ENCODE results near the gene DCST1.
A peak's percentile ranks its signal among the peaks of the same experiment; 100 is the strongest.

Gene DCST1

DNA sequence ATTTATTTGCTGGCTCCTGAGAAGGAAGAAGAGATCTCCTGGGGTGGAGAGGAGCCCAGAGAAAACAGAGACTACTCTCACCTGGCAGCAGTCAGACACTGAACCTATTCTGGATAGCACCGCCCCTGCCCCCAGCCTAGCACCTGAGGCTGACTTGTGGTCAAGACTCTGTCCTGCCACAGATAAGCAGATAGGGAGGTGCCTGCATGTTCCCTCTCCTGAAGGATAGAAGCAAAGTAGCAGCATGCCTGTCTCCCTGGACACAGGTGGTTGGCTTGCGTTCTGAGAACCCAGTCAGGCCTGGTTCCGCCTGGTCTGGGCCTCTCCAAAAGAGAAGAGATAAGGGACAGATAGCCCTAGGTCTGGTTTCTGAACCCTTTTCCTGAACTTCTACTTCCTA is 43.7 kb downstream of the DCST1 start:
- no peak for DNase-seq

DNA sequence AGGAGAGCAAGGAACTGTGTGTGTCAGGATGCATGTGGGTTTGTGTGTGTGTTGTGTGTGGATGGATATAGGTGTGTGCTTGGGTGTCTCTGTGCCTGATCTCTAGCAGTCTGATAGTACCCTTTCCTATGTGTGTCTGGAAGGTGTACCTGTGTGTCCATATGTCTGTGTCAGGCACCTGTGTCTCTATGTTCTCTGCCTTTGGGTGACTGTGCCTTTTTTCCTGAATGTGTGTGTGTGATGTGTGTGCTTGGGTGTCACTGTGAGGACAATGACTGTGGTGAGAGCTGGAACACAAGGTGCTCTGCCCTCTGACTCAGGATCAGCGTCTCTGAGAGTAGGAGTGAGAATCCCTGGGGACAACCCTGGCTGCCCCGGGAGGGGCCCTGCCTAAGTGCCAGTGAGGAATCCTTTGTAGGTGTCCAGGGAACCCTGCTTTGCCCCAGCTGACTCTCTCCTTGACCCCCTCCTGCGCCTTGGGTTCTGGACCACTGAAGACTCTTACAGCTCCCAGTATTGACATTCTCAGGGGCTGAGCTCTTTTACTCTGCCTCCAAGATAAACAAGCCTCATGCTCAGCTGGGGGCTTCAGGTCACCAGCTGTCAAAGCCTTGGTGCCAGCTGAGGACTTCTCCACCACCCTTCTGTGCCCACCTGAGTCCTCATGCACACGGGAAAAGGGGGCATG is 44.3 kb downstream of the DCST1 start:
- DNase-seq, result no peak

GRCh38 chr1:155078469-155079209 is 45.0 kb downstream of the DCST1 start, which contains the start of gene EFNA3:
Gene EFNA3, plus strand, starts transcription at chr1:155078837. Its CDS starts 105 bp downstream, at chr1:155078942.
- DNase-seq, result peak; percentile 71 to 78

DNA sequence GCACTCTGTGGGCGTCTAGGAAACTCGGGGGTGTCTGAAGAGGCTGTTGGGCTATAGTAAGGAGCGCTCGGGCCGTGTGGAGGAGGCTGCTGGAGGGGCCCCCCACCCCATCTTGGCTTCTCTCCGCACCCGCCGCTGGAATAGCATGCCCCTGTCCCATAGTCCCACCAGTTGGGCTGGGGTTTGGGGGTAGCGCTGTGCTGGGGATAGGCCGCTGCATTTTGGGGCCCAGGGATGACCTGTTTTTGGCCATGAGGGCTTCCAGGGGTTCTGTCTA is 45.5 kb downstream of the DCST1 start:
- DNase-seq, result no peak

- peak; percentile 22 to 29 for DNase-seq
Measured at GRCh38 chr1:155079487-155080311, 46.1 kb downstream of the DCST1 start.

GRCh38 chr1:155080312-155081228 is 46.9 kb downstream of the DCST1 start:
- DNase-seq, result peak; percentile 26 to 42

- peak; percentile 33 to 51 for DNase-seq
Measured at GRCh38 chr1:155081472-155082300, 48.1 kb downstream of the DCST1 start.

DNA sequence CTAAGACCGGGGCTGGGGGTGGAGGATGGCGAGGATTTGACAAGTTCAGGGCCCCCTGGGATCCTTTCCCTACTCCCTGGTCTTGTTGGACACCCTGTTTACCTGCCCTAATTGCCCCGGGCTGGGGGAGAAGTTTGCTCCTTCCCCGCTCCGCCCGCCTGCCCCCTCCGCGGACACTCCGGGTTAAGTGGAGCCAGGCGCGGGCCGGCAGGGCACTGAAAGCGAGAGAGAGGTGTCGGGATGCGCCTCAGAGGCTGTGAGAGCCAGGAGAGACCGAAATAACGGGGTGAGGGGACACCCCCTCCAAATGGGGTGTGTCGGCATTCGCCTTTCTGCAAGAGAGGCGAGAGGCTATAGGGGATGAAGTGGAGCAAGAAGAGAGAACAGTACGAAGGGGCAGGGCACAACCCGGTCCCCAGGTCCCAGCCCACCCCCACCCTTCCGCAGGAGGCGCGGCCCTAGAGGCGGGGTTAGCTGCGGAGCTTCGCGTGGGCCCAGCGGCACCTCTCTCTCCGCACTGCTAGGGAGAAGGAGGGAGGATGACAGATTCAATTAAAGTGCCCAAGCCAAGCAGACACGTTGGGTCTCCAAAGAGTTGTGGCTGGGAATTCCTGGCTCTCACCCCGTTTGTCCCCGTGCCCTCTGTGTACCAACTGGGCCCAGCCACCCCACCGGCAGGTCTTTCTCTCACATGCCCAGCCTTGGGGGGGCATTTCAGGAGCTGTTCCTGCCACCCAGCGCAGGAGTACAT is 48.9 kb downstream of the DCST1 start:
- peak; percentile 35 to 47 for DNase-seq

GRCh38 chr1:155083052-155083541 is 49.5 kb downstream of the DCST1 start:
- DNase-seq, result no peak

GRCh38 chr1:155083865-155084721 is 50.5 kb downstream of the DCST1 start:
- peak; percentile 55 to 63 for DNase-seq

DNA sequence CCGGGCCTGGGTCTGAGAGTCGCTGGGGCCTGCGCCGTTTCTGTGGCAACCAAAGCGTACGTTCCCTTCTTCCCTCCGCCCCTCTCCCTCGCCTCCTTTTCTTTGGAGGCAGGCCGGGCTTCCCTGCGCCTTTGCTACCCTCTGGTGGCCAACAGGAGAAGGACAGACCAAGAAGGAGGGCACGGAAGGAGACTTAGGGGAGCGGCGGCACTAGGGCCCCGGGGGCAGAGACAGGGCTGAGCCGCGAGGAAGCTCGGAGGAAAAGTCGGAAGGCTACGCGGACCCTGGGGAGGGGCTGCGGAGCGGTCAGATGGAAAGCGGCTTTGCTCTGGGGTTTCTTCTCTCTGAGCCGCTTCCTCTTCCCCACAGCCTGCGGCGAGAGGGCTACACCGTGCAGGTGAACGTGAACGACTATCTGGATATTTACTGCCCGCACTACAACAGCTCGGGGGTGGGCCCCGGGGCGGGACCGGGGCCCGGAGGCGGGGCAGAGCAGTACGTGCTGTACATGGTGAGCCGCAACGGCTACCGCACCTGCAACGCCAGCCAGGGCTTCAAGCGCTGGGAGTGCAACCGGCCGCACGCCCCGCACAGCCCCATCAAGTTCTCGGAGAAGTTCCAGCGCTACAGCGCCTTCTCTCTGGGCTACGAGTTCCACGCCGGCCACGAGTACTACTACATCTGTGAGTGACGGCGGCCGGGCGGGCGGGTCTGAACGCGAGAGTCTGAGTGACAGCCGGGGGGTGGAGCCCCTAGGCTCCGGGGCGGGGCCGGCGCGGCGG is 51.3 kb downstream of the DCST1 start:
- peak; percentile 93 to 94 for DNase-seq

DNA sequence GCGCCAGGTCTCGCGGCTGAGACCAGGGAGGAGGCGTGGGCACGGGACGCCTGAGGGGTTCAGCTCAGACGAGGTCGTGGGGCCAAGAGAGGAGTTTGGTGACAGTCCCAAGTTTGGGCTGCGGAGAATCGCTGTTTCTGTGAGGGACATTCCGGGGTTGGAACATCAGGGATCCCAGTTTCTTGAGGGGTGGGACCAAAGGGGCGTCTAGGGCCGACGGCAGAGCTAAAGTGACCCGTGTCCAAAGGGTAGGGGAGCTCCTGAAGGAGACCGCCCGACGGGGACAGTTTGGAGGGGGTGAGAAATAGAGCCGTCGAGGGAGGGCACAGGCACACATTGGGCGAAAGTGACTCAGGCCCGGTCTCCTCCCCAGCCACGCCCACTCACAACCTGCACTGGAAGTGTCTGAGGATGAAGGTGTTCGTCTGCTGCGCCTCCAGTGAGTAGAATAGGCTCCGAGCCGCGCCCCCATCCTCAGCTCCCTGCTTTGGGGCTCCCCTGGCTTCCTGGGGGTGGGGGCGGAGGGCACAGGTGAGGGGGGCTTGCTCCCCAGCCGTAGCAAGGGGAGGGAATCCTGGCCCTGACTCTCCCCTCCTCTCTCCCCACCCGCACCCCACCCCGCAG is 52.0 kb downstream of the DCST1 start:
- DNase-seq, result peak; percentile 83 to 86

GRCh38 chr1:155086128-155086741 is 52.6 kb downstream of the DCST1 start:
- DNase-seq, result peak; percentile 86 to 89

DNA sequence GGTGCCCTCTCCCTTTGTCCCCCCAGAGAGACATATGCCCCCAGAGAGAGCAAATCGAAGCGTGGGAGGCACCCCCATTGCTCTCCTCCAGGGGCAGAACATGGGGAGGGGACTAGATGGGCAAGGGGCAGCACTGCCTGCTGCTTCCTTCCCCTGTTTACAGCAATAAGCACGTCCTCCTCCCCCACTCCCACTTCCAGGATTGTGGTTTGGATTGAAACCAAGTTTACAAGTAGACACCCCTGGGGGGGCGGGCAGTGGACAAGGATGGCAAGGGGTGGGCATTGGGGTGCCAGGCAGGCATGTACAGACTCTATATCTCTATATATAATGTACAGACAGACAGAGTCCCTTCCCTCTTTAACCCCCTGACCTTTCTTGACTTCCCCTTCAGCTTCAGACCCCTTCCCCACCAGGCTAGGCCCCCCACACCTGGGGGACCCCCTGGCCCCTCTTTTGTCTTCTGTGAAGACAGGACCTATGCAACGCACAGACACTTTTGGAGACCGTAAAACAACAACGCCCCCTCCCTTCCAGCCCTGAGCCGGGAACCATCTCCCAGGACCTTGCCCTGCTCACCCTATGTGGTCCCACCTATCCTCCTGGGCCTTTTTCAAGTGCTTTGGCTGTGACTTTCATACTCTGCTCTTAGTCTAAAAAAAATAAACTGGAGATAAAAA is 53.4 kb downstream of the DCST1 start:
- DNase-seq, result no peak

DNA sequence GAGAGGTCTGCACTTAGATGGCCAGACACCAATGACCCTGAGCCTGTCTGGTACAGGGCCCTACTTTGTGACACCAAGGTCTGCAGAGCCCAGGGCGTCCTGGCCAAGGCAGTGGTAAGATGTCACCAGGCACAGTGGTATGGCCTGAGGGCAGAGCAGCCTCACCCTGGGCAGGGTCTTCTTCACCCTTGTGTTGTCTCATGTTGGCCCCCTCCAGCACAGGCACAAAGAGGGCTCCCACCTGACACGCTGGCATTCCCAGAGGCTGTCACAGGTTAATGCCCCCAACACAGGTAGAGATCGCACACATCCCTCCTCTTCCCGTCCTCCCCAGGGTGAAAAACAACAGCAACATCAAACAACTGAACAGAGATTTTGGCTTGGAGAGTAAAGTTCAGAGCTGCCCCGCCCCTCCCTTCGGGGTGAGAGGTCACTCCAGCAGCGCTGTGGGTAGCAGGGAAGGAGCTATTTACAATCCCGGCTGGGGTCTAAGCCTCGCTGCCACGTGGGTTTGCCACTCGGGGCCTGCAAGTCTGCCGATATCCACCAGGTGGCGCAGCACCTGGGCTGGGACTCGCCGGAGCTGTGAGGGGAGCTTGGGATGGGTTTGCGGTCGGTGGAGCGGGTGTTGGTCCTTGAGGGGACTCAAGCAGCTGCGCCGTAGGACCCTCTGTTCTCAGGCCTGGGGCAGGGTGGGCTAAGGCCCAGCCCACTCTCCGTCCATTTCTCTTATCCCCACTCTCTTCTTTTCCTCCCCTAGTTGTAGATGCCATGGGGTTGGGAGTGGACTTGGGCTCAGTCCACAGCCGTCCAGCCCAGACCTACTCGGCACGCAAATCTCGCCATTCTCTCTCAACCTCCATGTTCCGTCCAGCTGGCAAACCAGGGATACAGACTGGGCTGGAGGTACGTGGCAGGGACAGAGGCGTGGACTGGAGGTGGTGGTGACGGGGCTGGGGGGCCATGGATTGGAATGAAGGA is 57.7 kb downstream of the DCST1 start:
- DNase-seq, result peak; percentile 87 to 89

DNA sequence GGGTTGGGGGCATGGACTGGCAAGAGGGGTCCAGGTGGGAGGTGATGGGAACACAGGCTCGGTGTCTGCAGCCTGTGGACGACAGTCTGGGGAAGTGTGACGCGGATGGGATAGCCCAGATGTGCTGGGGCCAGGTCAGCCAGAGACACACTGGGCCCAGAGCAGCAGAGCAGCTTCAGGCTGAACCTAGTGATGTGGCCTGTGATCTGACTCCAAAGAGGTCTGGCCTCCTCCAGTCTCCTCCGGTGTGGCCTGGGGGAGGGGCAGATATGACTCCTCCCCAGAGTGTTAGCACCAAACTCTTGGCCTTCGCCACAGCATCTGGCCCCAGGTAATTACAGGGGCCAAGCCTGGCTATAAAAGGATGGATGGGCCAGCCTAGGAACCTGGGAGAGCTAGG is 58.5 kb downstream of the DCST1 start:
- no peak for DNase-seq
